Lower leg skin (tissue), 3 donors: ENCODE results near the gene NEU1.

Source experiments
- POLR2A ChIP-seq, 2 donors: fragments of 450-650 bp; IDR thresholded peaks; one replicate each; pipeline ENCODE4 v1.6.1; 2016 to 2017; ENCODE audit warnings: antibody characterized with exemption in 2 of 2, mild to moderate bottlenecking in 1 of 2, moderate library complexity in 1 of 2
- TF ChIP-seq, protein P1 (sequence below), 3 donors: fragments of 450-650 bp; IDR thresholded peaks; one replicate each; pipeline ENCODE4 v1.5.1; 2016; ENCODE audit warnings: antibody characterized with exemption in 3 of 3, mild to moderate bottlenecking in 3 of 3, moderate library complexity in 2 of 3

GRCh38 chr6:31901415-31901952 is 38.9 kb upstream of the NEU1 start:
- TF ChIP-seq, protein P1, sequence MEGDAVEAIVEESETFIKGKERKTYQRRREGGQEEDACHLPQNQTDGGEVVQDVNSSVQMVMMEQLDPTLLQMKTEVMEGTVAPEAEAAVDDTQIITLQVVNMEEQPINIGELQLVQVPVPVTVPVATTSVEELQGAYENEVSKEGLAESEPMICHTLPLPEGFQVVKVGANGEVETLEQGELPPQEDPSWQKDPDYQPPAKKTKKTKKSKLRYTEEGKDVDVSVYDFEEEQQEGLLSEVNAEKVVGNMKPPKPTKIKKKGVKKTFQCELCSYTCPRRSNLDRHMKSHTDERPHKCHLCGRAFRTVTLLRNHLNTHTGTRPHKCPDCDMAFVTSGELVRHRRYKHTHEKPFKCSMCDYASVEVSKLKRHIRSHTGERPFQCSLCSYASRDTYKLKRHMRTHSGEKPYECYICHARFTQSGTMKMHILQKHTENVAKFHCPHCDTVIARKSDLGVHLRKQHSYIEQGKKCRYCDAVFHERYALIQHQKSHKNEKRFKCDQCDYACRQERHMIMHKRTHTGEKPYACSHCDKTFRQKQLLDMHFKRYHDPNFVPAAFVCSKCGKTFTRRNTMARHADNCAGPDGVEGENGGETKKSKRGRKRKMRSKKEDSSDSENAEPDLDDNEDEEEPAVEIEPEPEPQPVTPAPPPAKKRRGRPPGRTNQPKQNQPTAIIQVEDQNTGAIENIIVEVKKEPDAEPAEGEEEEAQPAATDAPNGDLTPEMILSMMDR (IDR thresholded peaks at IDR 0.05), result no peak
- TF ChIP-seq POLR2A (IDR thresholded peaks at IDR 0.05), result no peak
